Epithelial cell of prostate (primary cell): ENCODE measurements around the gene ACSF3.
"Not testable (repeated sequence)": the region's sequence is repeated elsewhere in the genome, so short reads cannot be mapped to it uniquely, and the experiment has no call there.

ENCODE experiments used
- DNase-seq: peaks from one replicate; pipeline ENCODE4 v3.0.0-alpha.2; 2011; ENCODE audit warnings: low read depth, low spot score
- H3K27ac ChIP-seq: fragments of 450-650 bp; 2 replicates; pipeline ENCODE4 v1.5.1; 2017; ENCODE audit warnings: mild to moderate bottlenecking

The ACSF3 gene

DNA sequence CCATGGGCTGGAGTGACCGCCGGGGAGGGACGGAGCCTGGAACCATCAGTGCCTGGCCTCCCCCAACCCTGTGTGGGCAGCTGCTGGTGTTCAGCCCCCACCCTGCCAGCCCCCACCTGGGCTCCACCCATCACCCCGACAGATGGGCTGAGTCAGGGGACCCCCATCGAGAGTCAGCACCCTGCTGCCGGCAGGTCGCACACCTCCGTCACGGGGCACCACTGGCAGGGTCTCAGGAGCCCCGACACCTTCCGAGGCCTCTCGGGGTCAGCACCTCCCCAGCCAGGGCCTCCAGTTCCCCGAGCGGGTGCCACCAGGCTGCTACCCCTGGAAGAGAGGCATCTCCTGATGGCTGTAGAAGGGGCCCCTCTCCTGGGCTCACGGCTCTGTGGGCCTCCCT lies 38.3 kb upstream of the ACSF3 start:
- no peak for DNase-seq
- H3K27ac ChIP-seq = no peak overlapping the region

- H3K27ac ChIP-seq = no peak overlapping the region
- DNase-seq = no peak
Measured at GRCh38 chr16:89055894-89056555, 37.6 kb upstream of the ACSF3 start.

GRCh38 chr16:89056592-89056991 lies 37.1 kb upstream of the ACSF3 start:
- DNase-seq = no peak
- no peak overlapping the region for H3K27ac ChIP-seq

- no peak overlapping the region for H3K27ac ChIP-seq
- DNase-seq = no peak
Measured at GRCh38 chr16:89057738-89058137, 35.9 kb upstream of the ACSF3 start.

DNA sequence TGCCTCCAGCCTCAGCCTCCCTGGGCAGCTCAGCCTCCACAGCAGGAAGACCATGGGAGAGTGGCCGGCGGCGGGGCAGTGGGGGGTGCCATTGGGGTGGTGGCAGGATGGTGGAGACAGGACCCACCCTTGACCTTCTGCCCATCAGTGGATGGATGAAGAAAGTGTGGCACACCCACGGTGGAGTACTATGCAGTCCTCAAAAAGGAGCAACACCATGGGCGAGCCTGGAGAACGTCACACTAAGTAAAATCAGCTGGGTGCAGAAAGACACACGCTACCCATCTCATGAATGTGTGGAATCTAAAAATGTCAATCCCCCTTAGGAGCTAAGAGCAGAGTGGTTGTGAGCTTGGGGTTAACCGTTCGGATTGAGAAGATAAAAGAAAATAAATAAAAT lies 34.8 kb upstream of the ACSF3 start:
- no peak overlapping the region for H3K27ac ChIP-seq
- DNase-seq = no peak

GRCh38 chr16:89060207-89060794 lies 33.4 kb upstream of the ACSF3 start:
- H3K27ac ChIP-seq = no peak overlapping the region
- DNase-seq = no peak

- no peak overlapping the region for H3K27ac ChIP-seq
- no peak for DNase-seq
Measured at GRCh38 chr16:89061086-89061485, 32.6 kb upstream of the ACSF3 start.

GRCh38 chr16:89061590-89062380 lies 31.9 kb upstream of the ACSF3 start:
- no peak for DNase-seq

GRCh38 chr16:89062389-89063345 lies 31.0 kb upstream of the ACSF3 start:
- no peak for DNase-seq
- H3K27ac ChIP-seq = no peak overlapping the region

More at GRCh38 chr16:89061590-89062380, 31.9 kb upstream of the ACSF3 start:
- no peak overlapping the region for H3K27ac ChIP-seq

DNA sequence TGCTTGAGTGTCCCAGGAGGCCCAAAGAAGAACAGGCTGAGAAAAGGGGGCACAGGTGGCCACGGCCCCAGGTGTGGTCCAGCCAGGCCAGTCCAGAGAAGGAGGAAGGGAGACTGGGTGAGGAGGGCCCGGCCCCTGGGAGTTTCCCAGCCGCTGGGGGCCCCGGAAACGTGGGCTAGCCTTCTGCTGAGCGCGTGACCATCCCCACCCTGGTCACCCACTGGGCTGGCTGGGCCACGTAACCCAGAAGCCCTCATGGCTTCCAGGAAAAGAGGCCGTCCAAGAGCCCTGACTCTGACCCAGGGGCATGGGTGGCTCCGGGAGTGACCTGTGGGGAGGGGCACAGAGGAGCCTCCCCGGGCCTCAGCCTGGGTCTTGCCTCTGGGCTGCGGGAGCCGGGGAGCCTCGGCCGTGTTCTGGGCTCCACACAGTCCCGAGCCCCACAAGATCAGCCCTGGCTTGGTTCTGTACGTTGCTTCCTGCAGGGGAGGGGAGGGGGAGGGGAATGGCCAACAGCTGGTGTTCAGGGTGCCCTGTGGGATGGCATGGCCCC lies 29.8 kb upstream of the ACSF3 start:
- H3K27ac ChIP-seq = no peak overlapping the region

DNA sequence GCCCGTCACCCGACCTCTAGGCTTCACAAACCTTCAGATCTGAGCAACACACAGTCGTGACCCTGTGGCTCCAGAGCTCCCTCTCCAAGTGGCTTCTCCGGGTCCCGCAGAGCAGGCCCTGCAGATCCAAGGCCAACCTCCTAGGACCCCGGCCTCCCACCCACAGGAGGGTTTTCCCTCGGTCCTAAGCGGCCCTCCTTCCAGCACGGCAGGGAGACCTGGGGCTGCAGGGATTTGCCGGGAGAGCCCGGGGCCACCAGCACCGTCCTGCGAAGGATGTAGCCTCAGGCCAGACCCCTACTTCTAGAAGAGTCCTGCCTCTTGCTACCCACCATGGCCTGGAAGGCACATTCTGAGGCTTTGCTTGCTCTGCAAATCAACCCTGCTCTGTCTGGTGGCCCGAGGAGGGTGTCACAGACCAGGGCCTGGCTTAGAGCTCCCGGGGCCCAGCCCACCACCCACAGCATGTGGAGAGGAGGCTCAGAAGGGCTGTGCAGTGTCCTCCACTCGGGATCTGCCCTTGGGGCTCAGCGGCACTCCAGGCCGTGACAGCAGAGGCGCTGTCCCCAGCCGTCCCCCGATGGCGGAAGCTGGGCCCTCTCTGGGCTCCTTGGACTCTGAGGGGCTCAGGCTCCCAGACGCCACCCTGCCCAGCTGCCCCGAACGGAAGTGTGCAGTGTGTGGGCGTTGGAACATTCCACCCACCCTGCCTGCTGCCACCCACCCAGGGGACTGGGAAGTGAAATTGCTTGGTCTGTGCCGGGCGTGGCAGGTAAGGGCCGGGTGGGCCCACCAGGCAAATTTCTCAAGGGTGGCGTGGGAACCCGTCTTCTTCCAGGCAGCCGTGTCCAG lies 28.8 kb upstream of the ACSF3 start:
- DNase-seq = no peak
- H3K27ac ChIP-seq = no peak overlapping the region

More for the DNA sequence above, 29.8 kb upstream of the ACSF3 start:
- DNase-seq = no peak

- DNase-seq = no peak
- H3K27ac ChIP-seq = no peak overlapping the region
Measured at GRCh38 chr16:89065458-89065822, 28.2 kb upstream of the ACSF3 start.

GRCh38 chr16:89066721-89067120 lies 26.9 kb upstream of the ACSF3 start:
- no peak overlapping the region for H3K27ac ChIP-seq
- DNase-seq = no peak

- peak; percentile 20 for DNase-seq
- no peak overlapping the region for H3K27ac ChIP-seq
Measured at GRCh38 chr16:89067677-89068443, 25.8 kb upstream of the ACSF3 start.

- not testable (repeated sequence) for H3K27ac ChIP-seq, DNase-seq
Measured at GRCh38 chr16:89068814-89069616, 24.6 kb upstream of the ACSF3 start.

DNA sequence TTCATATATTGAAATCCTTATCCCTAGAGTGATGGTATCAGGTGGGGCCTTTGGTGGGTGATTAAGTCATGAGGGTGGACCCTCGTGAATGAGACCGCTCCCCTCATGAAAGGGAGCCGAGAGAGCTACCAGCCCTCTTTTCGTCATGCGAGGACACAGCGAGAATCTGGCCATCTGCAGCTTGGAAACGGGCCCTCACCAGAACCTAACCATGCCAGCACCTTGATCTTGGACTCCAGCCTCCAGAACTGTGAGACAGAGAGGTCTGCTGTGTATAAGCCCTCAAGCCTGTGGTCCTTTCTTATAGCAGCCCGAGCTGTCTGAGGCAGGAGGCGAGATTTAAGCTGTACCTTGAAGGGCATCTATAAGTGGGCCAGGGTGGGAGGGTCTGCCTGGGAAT lies 23.7 kb upstream of the ACSF3 start:
- DNase-seq = no peak

DNA sequence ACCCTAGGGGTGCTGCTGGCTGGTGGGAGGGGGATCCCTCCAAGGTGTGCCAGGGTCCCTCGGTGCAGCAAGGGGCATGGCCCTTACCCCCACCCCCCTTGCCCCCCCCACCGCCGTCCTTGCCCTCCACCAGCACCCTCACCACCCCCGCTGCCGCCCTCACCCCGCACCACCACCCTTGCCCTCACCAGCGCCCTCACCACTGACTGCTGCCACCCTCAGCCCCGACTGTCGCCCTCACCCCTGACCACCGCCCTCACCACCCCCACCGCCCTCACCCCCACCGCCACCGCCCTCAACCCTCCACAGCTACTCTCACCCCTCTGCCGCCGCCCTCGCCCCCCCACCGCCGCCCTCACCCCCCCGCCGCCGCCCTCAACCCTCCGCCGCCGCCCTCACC lies 23.1 kb upstream of the ACSF3 start:
- no peak overlapping the region for H3K27ac ChIP-seq
- DNase-seq = no peak

More for the DNA sequence above, 23.7 kb upstream of the ACSF3 start:
- no peak overlapping the region for H3K27ac ChIP-seq
